SK-N-SH treated with all-trans-retinoic acid at 6 μM for 48 hours (cell line): ENCODE results near the gene CD99.
"Not testable (repeated sequence)": the region's sequence is repeated elsewhere in the genome, so short reads cannot be mapped to it uniquely, and the experiment has no call there.

ENCODE experiments used
- OSR1 ChIP-seq: fragments of 250-450 bp; sonication (Bioruptor Pico); IDR thresholded peaks from 2 replicates; pipeline ENCODE4 v1.8.0; 2022; ENCODE audit warnings: moderate library complexity, mild to moderate bottlenecking, inconsistent platforms
- PATZ1 ChIP-seq: fragments of 250-450 bp; sonication (Bioruptor Pico); IDR thresholded peaks from 2 replicates; pipeline ENCODE4 v1.8.0; 2020; ENCODE audit warnings: mild to moderate bottlenecking, moderate library complexity, borderline replicate concordance
- ZNF8 ChIP-seq: fragments of 450-650 bp; formaldehyde crosslinking; IDR thresholded peaks from 2 replicates; pipeline ENCODE4 v1.5.0; 2020; ENCODE audit warnings: mild to moderate bottlenecking, moderate library complexity

GRCh38 chrX:2752441-2752840 lies 61.3 kb downstream of the CD99 start:
- TF ChIP-seq ZNF8 (CRISPR knock-in tag); OSR1 (CRISPR knock-in tag); PATZ1: not testable (repeated sequence)
